HG02588 (cell line): ENCODE results near the gene GMFB.
A peak's percentile ranks its signal among the peaks of the same experiment; 100 is the strongest.
"Not testable (repeated sequence)": the region's sequence is repeated elsewhere in the genome, so short reads cannot be mapped to it uniquely, and the experiment has no call there.

Source experiments
- ATAC-seq: cut with Tn5 transposase; IDR thresholded peaks from one replicate; pipeline ENCODE4 v1.9.1; 2021; ENCODE audit warnings: mild to moderate bottlenecking, moderate library complexity; ENCODE audit not compliant: unreplicated experiment

Gene GMFB

DNA sequence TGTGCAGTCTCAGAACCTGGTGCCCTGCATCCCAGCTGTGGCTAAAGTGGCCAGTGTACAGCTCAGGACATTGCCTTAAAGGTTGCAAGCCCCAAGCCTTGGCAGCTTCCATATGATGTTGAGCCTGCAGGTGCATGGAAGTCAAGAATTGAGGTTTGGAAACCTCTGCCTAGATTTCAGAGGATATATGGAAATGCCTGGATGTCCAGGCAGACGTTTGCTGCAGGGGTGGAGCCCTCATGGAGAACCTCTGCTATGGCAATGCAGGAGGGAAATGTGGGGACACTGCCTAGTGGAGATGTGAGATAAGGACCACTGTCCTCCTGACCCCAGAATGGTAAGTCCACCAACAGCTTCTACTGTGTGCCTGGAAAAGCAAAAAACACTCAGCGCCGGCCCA is 29.7 kb downstream of the GMFB start:
- ATAC-seq: no peak

DNA sequence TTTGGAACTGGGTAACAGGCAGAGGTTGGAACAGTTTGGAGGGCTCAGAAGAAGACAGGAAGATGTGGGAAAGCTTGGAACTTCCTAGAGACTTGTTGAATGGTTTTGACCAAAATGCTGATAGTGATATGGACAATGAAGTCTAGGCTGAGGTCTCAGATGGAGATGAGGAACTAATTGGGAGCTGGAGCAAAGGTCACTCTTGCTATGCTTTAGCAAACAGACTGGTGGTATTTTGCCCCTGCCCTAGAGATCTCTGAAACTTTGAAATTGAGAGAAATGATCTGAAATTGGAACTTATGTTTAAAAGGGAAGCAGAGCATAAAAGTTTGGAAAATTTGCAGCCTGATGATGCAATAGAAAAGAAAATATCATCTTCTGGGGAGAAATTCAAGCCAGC is 30.2 kb downstream of the GMFB start:
- not testable (repeated sequence) for ATAC-seq

DNA sequence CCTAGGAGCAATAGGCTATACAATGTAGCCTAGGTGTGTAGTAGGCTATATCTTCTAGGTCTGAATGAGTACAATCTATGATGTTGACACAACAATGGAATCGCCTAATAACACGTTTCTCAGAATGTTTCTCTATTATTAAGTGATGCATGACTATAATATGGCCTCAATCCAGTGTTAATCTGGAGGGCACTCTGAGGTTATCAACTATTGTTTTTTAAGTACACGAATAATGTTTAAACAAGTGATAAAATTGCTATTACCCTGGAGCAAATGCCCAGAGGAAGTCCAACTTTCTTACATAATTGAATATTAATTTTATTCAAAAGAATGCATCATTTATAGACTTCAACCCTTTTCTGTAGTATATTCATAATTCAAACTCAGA is 31.2 kb downstream of the GMFB start:
- no peak for ATAC-seq

DNA sequence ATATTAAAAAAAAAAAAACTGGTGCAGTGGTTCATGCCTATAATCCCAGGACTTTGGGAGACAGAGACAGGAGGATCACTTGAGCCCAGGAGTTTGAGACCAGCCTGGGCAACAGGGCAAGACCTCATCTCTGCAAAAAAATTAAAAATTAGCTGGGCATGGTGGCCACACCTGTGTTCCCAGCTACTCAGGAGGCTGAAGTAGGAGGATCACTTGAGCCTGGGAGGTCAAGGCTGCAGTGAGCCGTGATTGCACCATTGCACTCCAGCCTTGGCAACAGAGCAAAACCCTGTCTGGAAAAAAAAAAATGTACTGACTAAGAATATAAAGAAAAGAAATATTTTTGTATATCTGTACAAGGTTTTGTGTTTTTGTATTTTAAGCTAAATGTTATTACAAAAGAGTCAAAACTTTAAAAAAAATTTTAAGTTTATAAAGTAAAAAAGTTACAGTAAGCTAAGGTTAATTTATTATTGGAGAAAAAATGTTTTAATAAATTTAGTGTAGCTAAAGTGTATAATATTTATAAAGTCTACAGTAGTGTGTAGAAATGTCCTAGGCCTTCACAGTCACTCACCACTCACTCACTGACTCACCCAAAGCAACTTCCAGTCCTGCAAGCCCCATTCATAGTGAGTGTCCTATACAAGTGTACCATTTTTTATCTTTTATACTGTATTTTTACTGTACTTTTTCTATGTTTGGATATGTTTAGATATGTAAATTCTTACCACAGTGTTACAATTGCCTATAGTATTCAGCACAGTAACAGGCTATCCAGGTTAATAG is 31.8 kb downstream of the GMFB start:
- ATAC-seq: not testable (repeated sequence)

DNA sequence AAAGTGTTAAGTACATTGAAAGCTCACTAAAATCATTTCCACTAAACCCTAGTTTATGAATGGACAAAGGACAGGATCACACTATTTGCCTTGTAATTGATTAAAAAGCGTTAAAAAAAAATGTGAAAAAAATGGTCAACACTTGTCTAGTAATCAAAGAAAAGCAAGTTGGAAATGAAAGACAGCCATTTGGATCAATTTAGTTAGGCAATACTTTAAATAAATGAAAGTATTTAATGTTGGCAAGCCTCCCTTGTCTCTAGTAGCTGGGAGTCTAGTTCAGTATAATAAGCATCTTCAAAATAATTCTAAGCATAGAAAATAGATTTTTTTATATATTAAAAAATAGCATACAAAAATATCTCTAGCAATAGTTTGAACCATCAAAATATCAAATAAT is 33.4 kb downstream of the GMFB start:
- no peak for ATAC-seq

DNA sequence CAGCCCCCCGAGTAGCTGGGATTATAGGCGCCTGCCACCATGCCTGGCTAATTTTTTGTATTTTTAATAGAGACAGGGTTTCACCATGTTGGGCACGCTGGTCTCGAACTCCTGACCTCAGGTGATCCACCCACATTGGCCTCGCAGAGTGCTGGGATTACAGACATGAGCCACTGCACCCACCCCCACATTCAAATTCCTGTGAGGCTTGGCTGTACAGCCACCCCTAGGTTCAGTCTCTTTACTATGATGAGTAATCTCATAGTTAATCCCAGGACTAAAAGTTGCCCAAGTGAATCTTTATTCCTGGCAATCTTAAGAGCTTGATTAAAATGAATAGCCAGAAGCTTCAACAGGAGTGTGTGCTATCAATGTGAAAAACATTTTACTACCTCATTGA is 34.8 kb downstream of the GMFB start:
- ATAC-seq: not testable (repeated sequence)

DNA sequence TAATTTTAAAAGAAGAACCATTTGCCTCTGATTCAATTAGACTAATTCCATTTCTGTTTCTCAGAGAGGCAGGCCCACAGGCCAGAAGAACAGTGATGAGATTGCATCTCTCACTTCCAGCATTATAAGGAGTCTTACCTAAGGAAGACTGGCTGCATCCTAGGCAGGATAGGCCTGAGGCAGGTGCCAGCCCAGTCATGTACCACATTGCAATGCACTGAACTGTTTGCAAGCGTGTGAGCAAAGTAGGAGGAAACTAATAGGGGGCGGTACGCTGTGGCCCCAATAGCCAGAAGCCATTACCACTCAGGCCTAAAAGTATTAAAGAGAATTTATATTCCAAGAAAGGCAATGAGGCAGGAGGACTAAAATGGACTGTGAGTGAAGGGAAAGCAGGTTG is 35.5 kb downstream of the GMFB start:
- no peak for ATAC-seq

DNA sequence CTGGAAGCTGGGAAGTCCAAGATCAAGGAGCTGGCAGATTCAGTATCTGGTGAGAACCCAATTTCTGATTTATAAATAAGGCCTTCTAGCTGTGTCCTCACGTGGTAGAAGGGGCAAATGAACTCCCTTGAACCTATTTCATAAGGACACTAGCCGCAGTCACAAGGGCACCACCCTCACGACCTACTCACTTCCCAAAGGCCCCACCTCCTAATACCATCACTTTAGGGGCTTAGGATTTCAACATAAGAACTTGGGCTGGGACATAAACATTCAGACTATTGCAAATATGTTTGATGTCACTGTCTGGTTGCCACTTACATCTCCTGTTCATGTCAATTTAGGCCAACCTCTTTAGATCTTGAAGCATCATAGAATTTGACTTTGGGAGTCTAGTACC is 36.8 kb downstream of the GMFB start:
- no peak for ATAC-seq

DNA sequence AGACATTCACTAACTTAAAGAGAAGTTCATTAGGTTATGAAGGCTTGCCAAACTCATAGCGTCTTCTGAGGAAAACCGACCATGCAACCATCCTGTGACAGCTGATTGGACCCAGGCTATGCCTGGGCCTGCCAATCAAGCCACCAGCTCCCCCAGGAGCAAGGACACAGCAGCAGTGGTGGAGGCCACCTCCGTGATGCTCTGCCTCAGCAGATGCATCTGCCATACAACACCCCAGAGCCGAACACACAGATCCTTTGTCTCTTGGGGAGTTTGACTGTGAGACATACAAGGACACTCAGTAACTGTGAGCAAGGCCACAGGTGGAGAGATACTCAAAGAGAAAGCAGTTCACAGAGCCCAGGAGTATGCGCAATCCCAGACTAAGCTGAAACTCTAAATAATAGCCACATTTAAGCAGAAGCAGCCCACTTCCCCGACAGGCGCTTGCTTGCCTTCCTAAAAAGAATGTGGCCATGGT is 37.6 kb downstream of the GMFB start:
- ATAC-seq: no peak

DNA sequence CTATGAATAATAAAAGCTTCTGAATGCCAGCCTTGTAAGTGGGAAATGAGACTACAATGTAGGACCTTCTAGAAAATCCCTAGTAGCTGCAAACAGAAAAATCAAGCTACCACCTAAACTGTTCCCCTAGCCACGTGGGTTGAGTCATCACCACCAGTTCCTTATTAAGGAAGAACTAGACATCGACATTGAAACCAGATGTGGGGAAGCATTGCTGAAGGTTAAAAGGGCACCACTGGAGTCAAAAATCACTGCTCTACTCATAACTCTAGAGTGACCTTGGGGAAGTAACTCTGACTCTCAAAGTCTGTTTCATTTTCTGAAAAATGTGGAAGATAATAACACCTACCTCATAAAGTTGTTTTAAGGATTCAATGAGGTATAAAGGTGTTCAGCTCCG is 38.2 kb downstream of the GMFB start:
- ATAC-seq: peak; percentile 88

DNA sequence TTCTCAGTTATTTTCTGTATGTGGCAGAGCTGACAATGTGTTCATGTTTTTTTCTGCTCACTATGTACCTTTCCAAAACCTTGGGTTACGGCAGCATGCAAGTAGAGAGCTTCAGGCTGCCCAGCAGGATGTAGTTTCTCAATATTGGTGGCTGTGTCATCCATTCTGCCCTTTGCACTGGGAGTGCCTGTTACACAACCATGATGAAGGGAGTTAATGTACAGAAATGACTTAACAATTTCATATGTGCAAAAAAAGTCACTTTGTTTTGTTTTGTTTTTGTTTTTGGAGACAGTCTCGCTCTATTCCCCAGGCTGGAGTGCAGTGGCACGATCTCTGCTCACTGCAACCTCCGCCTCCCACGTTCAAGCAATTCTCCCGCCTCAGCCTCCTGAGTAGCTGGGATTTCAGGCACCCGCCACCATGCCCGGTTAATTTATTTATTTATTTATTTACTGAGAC is 41.5 kb downstream of the GMFB start:
- no peak for ATAC-seq

DNA sequence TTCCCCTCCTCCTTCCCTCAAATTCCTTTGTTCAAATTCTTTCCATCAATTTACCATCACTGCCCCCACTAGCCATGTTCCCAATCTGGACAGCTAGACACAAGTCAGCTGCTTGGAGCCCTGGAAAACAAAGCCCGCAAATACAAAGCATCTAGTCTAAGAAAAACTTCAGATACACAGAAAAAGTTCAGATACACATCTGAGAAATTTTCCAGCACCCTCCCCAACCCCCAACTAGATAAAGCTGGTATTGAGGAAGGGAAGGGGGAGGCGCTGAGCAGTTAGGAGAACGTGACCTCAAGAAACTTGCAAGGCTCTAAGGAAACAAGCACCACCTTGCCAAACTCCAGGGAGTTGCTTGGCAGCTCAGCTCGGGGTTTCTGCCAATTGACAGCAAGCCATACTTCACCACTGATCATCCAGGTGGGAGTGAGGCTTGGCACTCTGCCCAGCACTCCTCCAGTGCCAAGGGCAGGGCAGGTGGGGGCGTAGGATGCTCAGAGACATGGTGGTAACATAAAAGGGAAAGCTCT is 42.6 kb downstream of the GMFB start:
- ATAC-seq: no peak

DNA sequence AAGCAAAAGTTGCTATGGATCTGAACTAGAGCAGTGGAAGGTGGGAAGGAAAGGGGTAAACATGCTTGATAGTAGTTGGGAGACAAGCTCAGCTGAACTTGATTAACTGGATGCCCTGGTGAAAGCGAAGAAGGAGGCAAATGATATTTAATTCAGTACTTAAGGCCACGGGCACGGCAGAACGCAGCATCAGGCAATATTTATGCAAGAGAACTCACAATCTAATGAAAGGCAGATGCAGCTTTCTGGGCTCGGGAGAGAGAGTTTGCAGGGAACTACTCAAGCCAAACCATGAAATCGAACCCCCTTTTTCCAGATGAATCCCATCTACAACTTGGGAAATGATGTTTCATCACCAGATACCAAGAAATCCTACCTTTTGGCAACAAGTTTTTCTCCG is 44.1 kb downstream of the GMFB start:
- no peak for ATAC-seq

DNA sequence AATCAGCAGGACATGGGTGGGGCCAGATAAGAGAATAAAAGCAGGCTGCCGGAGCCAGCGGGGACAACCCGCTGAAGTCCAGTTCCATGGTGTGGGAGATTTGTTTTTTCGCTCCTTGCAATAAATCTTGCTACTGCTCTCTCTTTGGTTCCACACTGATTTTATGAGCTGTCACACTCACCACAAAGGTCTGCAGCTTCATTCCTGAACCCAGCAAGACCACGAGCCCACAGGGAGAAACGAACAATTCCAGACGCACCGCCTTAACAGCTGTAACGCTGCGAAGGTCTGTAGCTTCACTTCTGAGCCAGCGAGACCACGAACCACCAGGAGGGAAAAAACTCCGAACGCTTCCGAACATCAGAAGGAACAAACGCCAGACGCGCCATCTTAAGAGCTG is 44.8 kb downstream of the GMFB start:
- ATAC-seq: no peak

DNA sequence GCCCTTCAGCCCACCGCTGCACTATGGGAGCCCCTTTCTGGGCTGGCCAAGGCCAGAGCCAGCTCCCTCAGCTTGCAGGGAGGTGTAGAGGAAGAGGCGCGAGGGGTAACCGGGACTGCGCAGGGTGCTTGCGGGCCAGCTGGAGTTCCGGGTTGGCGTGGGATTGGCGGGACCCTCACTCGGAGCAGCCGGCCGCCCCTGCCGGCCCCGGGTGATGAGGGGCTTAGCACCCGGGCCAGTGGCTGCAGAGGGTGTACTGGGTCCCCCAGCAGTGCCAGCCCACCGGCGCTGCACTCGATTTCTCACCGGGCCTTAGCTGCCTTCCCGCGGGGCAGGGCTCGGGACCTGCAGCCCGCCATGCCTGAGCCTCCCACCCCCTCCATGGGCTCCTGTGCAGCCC is 45.8 kb downstream of the GMFB start:
- not testable (repeated sequence) for ATAC-seq

DNA sequence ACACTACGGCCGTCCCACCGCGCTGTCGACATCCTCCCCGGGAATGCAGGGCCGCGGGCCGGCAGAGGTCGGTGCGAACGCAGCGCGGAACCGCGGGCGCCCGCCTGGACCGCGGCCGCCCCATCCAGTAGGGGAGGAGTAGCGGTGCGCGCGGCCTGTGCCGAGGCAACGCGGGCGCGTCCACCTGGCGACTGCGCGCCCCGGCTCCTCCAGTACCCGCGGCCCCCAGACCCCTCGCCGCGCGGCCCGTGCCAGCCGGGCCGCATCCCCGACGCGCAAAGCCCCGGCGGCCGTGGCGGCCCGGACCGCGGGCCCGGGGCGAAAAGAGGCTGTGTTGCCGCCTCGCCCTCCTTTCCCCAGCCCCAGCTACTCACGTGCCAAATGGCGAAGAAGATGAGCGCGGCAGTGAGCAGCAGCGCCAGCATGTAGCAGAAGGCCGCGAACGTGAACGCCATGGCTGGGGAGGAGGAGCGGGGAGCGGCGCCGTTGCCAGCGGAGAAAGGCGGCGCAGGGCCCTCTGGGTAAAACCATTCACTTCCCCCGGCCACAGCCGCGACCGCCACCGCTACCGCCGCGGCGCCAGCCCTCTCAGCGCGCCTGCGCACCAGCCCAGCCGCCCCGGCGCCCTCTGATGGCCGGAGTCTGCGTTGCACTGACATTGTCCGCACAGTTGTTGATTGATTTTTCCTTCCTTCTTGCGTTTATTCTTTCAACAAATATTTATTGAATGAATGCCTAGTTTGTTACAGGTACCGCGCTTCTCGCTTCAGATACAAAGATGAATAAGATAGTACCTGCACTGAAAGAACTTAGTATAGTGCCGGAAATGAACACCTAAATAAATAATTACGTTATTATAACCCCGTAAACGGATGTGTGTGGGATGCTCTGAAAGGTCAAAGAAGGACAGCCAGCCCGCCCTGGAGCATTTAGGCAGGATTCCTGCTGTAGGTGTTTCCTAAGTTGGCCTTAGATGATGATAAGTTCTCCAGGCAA is 47.6 kb downstream of the GMFB start, which contains the start of gene CNIH1:
TSS of gene CNIH1 (minus strand) at position 502 of the 996 bp plus-strand sequence. CDS start at position 455, 47 bp downstream.
- ATAC-seq: peak; percentile 93

DNA sequence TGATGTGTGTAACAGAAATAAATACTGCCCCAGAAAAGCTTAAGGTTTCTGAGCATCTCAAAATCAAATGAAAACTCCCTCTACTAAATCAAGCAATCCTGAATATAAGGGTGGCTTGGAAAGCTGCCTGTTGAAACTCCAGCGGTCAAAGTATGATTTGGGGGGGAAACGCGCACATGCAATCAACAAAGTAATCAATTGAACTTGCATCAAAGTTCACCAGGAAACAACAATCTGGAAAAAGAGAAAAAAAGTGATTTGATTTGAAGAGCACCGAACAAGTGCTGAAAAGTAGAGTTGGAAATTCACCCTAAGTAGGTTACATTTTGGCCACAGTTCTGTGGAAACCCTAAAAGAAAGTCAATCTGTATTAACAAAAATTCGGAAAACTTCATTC is 48.3 kb downstream of the GMFB start:
- ATAC-seq: no peak

DNA sequence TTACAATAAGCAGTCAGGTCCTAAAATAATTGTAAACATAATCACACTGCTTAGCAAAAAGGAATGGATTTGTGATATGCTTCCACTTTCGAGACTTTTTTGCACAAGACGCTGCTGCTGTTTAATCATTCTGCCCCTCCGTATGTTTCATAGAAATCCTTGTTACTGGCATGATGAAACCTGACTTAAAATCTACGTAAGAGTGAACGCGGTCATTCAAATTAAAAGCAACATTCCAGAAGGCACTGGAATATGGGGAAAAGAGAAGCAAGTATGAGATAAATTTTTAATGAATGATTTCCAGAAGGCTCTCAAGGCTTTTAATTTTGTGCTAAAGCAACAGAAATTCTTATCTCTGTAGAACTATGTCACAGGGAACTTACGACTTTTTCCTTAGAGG is 48.7 kb downstream of the GMFB start:
- ATAC-seq: no peak

DNA sequence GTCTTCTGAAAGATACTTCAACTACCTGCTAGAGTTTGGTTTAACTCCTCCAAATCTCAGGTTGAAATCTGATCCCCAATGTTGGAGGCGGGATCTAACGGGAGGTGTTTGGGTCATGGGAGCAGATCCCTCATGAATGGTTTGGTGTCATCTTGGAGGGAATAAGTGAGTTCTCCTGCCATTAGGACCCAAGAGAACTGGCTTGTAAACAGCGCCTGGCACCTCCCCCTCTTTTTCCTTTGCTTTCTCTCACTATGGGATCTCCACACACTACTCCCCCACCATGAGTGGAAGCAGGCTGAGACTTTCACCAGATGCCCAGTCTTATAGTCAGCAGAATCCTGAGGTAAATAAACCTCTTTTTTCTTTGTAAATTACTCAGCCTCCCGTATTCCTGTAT is 50.1 kb downstream of the GMFB start:
- ATAC-seq: no peak

DNA sequence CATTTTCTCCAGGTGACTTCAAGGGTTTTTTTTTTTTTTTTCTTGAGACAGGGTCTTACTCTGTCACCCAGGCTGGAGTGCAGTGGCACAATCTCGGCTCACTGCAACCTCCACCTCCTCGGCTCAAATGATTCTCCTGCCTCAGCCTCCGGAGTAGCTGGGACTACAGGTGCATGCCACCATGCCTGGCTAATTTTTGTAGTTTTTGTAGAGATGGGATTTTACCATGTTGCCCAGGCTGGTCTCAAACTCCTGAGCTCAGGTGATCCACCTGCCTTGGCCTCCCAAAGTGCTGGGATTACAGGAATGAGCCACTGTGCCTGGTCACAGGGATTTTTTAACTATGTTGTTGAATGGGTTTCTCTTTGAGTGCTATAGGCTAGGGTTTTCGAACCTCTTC is 50.8 kb downstream of the GMFB start:
- ATAC-seq: not testable (repeated sequence)

DNA sequence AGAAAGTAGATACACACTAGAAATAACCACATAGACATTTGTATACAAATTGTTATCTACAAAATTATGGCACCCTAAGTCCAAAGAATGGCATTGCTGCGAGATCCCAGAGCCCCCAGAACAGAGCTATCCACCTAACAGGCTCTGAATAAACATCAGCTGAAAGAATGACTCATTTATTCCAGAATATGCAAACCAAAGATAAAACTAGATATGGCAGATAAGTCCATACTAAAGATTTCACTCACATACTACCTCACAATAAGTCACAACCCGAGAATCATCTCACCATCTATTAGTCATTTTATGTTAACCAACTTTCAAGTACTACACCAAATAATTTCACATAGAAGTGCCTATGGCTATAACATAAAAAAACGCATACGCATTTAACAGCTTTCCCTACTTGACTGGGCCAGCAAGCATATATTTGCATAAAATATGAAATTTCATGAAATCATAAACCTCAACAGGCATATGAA is 53.2 kb downstream of the GMFB start:
- ATAC-seq: no peak
